Upper lobe of right lung (tissue), 1 donor: ENCODE results near the gene PACRG. TPM values are rescaled to one million over a fixed set of nuclear protein-coding genes. Genes with fewer than 3 reads are reported as not detected.

ENCODE experiments used
- ATAC-seq: fragments of 200-7000 bp; cut with Tn5 transposase; one replicate; pipeline ENCODE4 v1.9.1; 2020; ENCODE audit warnings: mild to moderate bottlenecking, moderate library complexity
- DNase-seq: peaks from one replicate; pipeline ENCODE4 v3.0.0-alpha.2; 2020
- H3K27ac ChIP-seq: fragments of 200-600 bp; one replicate; pipeline ENCODE4 v1.8.0; 2022
- H3K27me3 ChIP-seq: fragments of 200-600 bp; one replicate; pipeline ENCODE4 v1.8.0; 2022; ENCODE audit warnings: mild to moderate bottlenecking
- H3K36me3 ChIP-seq: fragments of 200-600 bp; one replicate; pipeline ENCODE4 v1.8.0; 2022
- H3K4me1 ChIP-seq: fragments of 200-600 bp; one replicate; pipeline ENCODE4 v1.8.0; 2022
- H3K4me3 ChIP-seq: fragments of 200-600 bp; one replicate; pipeline ENCODE4 v1.8.0; 2022; ENCODE audit warnings: mild to moderate bottlenecking
- H3K9me3 ChIP-seq: fragments of 200-600 bp; one replicate; pipeline ENCODE4 v1.8.0; 2022
- intact Hi-C: fragments of 100-400 bp; cut with DNase I; formaldehyde crosslinking; loops from one replicate; pipeline ENCODE4 v1.11.0; 2022
- total RNA-seq: library from RNA; stranded (reverse); fragmentation: NEBNext Ultra II Directional; extraction: Animal tissue kit (Norgen Biotek cat#: 25700); gene quantifications from one replicate; pipeline ENCODE4 v1.2.1, GENCODE V29; 2021
- TF ChIP-seq, protein P1 (sequence below): fragments of 200-600 bp; IDR thresholded peaks from one replicate; pipeline ENCODE4 v1.8.0; 2022; ENCODE audit warnings: antibody characterized with exemption
- donor health status: DM: no; HTN: yes; CAD: no; lungs with severe emphysema.

The PACRG gene
- total RNA-seq, 1 donor from 2014 or later: 1.5 TPM

DNA sequence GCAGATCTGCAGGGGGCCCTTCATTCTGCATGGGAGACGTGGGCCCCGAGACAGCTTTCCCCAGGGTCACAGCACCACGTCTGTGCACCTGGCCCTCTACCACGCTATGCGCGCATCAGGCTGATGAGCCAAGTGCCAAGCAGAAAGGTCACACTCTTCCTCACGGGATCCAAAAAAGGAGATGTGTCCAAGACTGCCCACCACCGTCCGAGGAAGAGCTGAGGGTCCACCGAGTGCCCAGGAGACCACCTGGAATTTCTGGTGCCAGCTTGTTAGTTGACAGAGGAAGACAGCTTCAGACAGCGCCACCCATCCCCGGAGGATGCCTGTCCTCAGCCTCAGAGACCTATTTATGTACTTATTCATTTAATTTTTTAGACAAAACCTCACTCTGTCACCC, 609.2 kb downstream of the PACRG start:
- Histone ChIP-seq H3K27me3 (no peaks in the 10 kb centered on the region), H3K36me3 (no peaks in the 10 kb centered on the region), H3K4me1 (peaks cover 24% of the 10 kb centered on the region), H3K27ac (no peak overlapping the region), H3K9me3 (no peaks in the 10 kb centered on the region), H3K4me3 (no peak overlapping the region)
- TF ChIP-seq, protein P1, sequence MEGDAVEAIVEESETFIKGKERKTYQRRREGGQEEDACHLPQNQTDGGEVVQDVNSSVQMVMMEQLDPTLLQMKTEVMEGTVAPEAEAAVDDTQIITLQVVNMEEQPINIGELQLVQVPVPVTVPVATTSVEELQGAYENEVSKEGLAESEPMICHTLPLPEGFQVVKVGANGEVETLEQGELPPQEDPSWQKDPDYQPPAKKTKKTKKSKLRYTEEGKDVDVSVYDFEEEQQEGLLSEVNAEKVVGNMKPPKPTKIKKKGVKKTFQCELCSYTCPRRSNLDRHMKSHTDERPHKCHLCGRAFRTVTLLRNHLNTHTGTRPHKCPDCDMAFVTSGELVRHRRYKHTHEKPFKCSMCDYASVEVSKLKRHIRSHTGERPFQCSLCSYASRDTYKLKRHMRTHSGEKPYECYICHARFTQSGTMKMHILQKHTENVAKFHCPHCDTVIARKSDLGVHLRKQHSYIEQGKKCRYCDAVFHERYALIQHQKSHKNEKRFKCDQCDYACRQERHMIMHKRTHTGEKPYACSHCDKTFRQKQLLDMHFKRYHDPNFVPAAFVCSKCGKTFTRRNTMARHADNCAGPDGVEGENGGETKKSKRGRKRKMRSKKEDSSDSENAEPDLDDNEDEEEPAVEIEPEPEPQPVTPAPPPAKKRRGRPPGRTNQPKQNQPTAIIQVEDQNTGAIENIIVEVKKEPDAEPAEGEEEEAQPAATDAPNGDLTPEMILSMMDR: no peak
- ATAC-seq (no peak), DNase-seq (no peak)
- intact Hi-C loops: no loop called here

DNA sequence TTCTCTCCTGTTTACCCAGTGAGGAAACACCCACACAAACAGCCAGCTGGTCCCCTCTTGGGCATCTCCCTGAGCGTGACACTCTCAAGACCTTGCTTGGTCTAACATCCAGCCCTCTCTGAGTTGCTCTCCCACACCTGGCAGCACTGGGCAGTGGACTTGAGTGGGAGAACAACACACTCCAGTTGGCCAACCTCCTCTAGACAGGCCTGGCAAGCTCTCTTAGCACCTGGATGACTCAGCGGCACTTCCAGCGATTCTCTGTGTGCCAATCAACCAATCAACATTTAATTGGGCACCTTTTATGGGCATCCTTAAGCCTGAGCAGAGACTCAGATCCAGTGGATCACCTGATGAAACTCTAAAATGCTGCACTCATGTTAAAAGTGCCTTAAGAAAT, 610.2 kb downstream of the PACRG start:
- H3K9me3 ChIP-seq: no peaks in the 10 kb centered on the region
- ATAC-seq: peak; percentile 87
- no peaks in the 10 kb centered on the region for H3K27me3 ChIP-seq
- DNase-seq: peak; percentile 77
- no peaks in the 10 kb centered on the region for H3K36me3 ChIP-seq
- intact Hi-C loops: no loop called here
- H3K4me3 ChIP-seq: no peak overlapping the region
- no peak overlapping the region for H3K27ac ChIP-seq
- TF ChIP-seq, protein P1: no peak
- peaks cover 24% of the 10 kb centered on the region for H3K4me1 ChIP-seq

DNA sequence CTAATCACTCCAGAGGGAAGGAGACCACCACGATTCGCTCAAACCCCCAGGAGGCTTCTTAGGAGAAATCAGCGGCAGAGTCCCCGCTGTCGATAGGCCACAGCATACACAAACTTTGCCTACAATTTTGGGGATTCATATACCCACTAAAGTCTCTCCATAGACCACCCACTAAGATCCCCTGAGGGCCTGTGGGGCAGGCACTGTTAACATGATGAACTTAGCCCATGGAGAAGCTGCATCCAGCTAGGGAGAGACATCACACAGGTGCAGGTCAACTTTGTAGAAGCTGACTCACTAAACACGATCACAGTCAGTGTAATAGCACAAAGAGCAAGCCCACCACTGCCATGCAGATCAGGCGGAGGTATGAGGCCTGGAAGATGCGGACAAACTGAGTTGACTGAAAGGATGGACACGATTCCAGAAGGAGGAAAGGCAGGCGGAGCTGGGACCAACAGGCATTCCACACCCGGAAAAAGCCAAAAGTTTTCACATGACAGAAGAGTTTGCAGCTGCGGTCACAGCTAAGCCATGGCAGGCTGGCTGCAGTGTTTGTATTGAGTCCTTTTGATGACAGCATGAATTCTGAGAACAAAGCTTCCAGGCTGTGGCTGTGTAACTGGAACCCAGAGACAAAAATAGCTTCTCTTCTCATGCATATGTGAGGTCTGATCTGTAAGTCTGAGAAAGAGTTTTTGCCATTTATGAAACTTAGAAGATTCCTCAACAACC, 611.1 kb downstream of the PACRG start:
- H3K4me3 ChIP-seq: no peak overlapping the region
- H3K36me3 ChIP-seq: no peaks in the 10 kb centered on the region
- no peak for DNase-seq
- peak; percentile 4 for ATAC-seq
- no peaks in the 10 kb centered on the region for H3K9me3 ChIP-seq
- H3K4me1 ChIP-seq: peaks cover 24% of the 10 kb centered on the region
- peak overlapping the region; percentile 30 for H3K27ac ChIP-seq
- H3K27me3 ChIP-seq: no peaks in the 10 kb centered on the region
- intact Hi-C loops: no loop called here
- TF ChIP-seq, protein P1: no peak

DNA sequence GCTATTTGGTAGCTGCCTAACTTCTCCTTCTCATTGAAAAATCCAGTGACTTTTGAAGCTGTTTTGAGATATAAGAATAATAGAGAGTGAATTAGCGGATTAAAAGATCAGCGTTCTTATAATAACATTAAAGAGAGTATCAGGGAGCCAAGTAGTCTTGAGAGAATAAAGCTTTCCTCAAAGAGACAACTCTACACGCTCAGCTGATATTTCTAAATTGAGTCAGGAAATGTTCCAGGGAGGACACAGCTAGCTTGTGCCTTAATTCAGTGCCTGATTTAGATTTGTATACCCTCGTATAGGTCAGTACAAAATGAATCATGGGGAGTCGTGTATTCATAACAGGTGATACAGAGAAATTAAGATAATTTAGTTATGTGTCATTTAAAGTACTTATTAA, 611.7 kb downstream of the PACRG start:
- TF ChIP-seq, protein P1: no peak
- Histone ChIP-seq H3K4me1 (peaks cover 23% of the 10 kb centered on the region), H3K9me3 (no peaks in the 10 kb centered on the region), H3K27me3 (no peaks in the 10 kb centered on the region), H3K36me3 (no peaks in the 10 kb centered on the region), H3K4me3 (no peak overlapping the region), H3K27ac (no peak overlapping the region)
- intact Hi-C loops: no loop called here
- DNase-seq: no peak
- ATAC-seq: no peak

DNA sequence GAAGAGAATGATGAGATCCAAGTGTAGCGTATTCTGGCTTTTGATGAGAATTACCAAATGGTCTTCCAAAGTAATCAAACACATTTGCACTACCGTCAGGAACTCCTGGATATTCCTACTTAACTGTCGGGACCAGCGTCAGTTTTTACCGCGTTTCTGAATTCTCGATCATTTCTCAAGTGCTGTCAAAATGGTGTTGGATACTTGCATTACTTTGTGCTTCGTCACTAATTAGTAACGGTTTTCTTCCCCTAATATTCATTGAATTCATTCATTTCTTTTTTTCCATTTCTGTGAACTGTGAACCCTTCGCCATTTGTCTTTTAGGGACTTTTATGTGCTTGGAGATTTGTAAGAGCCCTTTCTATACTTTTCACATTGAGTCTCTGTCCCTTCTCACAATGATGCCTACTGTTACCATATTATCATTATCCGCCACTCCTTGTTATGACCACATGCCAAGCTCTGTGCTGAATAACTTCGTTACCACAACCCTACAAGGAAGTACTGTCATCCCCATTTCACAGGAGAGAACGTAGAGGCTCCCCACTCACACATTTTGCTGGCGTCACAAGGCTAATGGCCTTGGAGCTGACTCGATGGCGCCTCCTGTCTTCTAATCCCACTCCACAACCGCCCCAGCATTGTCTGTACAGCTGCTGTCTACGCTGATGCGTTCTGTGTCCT, 612.6 kb downstream of the PACRG start:
- H3K4me1 ChIP-seq: peaks cover 14% of the 10 kb centered on the region
- H3K27me3 ChIP-seq: no peaks in the 10 kb centered on the region
- intact Hi-C loops: no loop called here
- ATAC-seq: no peak
- no peak overlapping the region for H3K4me3 ChIP-seq
- no peak overlapping the region for H3K27ac ChIP-seq
- DNase-seq: no peak
- H3K36me3 ChIP-seq: no peaks in the 10 kb centered on the region
- TF ChIP-seq, protein P1: no peak
- no peaks in the 10 kb centered on the region for H3K9me3 ChIP-seq
